IMR-90 (cell line): ENCODE data around the gene ETFDH.
"Not testable (repeated sequence)": the region's sequence is repeated elsewhere in the genome, so short reads cannot be mapped to it uniquely, and the experiment has no call there.

ENCODE experiments used
- BHLHE40 ChIP-seq: fragments of 150-350 bp; IDR thresholded peaks from 2 replicates; pipeline ENCODE4 v1.6.1; 2016; ENCODE audit warnings: mild to moderate bottlenecking, low read depth, low read length
- CEBPB ChIP-seq: IDR thresholded peaks from 2 replicates; pipeline ENCODE4 v1.6.1; 2012; ENCODE audit warnings: low read depth, low read length, improper control_type of control experiment
- CTCF ChIP-seq: conservative IDR thresholded peaks from 2 replicates; pipeline ENCODE4 v1.5.1; 2012; ENCODE audit warnings: mild to moderate bottlenecking, low read depth, low read length, improper control_type of control experiment
- ELK1 ChIP-seq: fragments of 150-350 bp; IDR thresholded peaks from 2 replicates; pipeline ENCODE4 v1.6.1; 2016; ENCODE audit warnings: low read depth, mild to moderate bottlenecking, low read length, moderate library complexity, borderline replicate concordance
- FOS ChIP-seq: fragments of 150-350 bp; IDR thresholded peaks from 2 replicates; pipeline ENCODE4 v1.6.1; 2016; ENCODE audit warnings: low read depth, low read length
- MAFK ChIP-seq: IDR thresholded peaks from 2 replicates; pipeline ENCODE4 v1.6.1; 2012; ENCODE audit warnings: low read depth, low read length, improper control_type of control experiment
- MAZ ChIP-seq: IDR thresholded peaks from 2 replicates; pipeline ENCODE4 v1.6.1; 2012; ENCODE audit warnings: low read depth, mild to moderate bottlenecking, low read length, improper control_type of control experiment, moderate library complexity, borderline replicate concordance
- NFE2L2 ChIP-seq: fragments of 150-350 bp; IDR thresholded peaks from 2 replicates; pipeline ENCODE4 v1.6.1; 2016; ENCODE audit warnings: low read depth, mild to moderate bottlenecking, low read length
- POLR2A ChIP-seq: IDR thresholded peaks from 2 replicates; pipeline ENCODE4 v1.6.1; 2012; ENCODE audit warnings: mild to moderate bottlenecking, low read depth, low read length
- RAD21 ChIP-seq: IDR thresholded peaks from 2 replicates; pipeline ENCODE4 v1.6.1; 2012; ENCODE audit warnings: low read length, improper control_type of control experiment
- RCOR1 ChIP-seq: IDR thresholded peaks from 2 replicates; pipeline ENCODE4 v1.6.1; 2012; ENCODE audit warnings: mild to moderate bottlenecking, low read length, improper control_type of control experiment; ENCODE audit not compliant: insufficient replicate concordance
- RFX5 ChIP-seq: IDR thresholded peaks from 2 replicates; pipeline ENCODE4 v1.8.0; 2012; ENCODE audit warnings: low read depth, mild to moderate bottlenecking, low read length, moderate library complexity
- SMC3 ChIP-seq: fragments of 150-350 bp; IDR thresholded peaks from 2 replicates; pipeline ENCODE4 v1.6.1; 2016; ENCODE audit warnings: low read depth, mild to moderate bottlenecking, antibody characterized with exemption, low read length, moderate library complexity

GRCh38 chr4:158663707-158664625 is 8.1 kb upstream of the ETFDH start:
- not testable (repeated sequence) for TF ChIP-seq CEBPB, CTCF, SMC3, POLR2A, FOS, RAD21, BHLHE40, NFE2L2, RCOR1, MAFK, RFX5, MAZ, ELK1
